Right lobe of liver (tissue), 4 donors: ENCODE results near the gene PLXNA4.

ENCODE experiments used
- CTCF ChIP-seq, 4 donors: fragments of 200-600 bp in 3 of 4; fragments of 450-650 bp in 1 of 4; IDR thresholded peaks; one replicate each; pipeline versions ENCODE4 v1.5.1 to v1.8.0; 2016 to 2022; ENCODE audit warnings: antibody characterized with exemption in 4 of 4, mild to moderate bottlenecking in 2 of 4
- POLR2A ChIP-seq: fragments of 450-650 bp; IDR thresholded peaks from one replicate; pipeline ENCODE4 v1.6.1; 2017; ENCODE audit warnings: antibody characterized with exemption, mild to moderate bottlenecking
- donor health status: DM: no; HTN: no; CAD: no.
- donor health status: DM: no; HTN: no; CAD: no.
- donor health status: DM: no; HTN: yes; CAD: no.

- TF ChIP-seq POLR2A (no peak), CTCF (IDR thresholded peaks at IDR 0.05) (peak in 3 of 4 donors; percentile 18 to 35 (median 26))
Measured at GRCh38 chr7:132518102-132518838, 58.0 kb downstream of the PLXNA4 start.
